ENCODE results near the gene WDR45B. TPM values are rescaled to one million over a fixed set of nuclear protein-coding genes. Genes with fewer than 3 reads are reported as not detected.

The WDR45B gene
- total RNA-seq, 1 donor from 2014 or later, result 26.6 TPM

Other genes with a start within 250 kb of the WDR45B start
- 44.3 TPM for gene HEXD, start 230.1 kb downstream of the WDR45B start, total RNA-seq
- gene OGFOD3, start 229.9 kb downstream of the WDR45B start, total RNA-seq, result 18.4 TPM
- 35.5 TPM for gene CYBC1, start 197.7 kb downstream of the WDR45B start, total RNA-seq
- gene NARF, start 189.7 kb downstream of the WDR45B start, total RNA-seq, result 22.5 TPM
- 16.2 TPM for gene FOXK2, start 128.7 kb downstream of the WDR45B start, total RNA-seq
- gene RAB40B, start 50.3 kb upstream of the WDR45B start, total RNA-seq, result 12.9 TPM
- 14.0 TPM for gene FN3KRP, start 68.3 kb upstream of the WDR45B start, total RNA-seq
- 64.1 TPM for gene FN3K, start 87.2 kb upstream of the WDR45B start, total RNA-seq
- gene TBCD, start 103.6 kb upstream of the WDR45B start, total RNA-seq, result 46.2 TPM
- 0.08 TPM for gene ZNF750, start 191.6 kb upstream of the WDR45B start, total RNA-seq